Upper lobe of left lung (tissue), 4 donors: Measurements from ENCODE around the gene CFHR4.
"Not testable (repeated sequence)": the region's sequence is repeated elsewhere in the genome, so short reads cannot be mapped to it uniquely, and the experiment has no call there.

Source experiments
- EP300 ChIP-seq, 4 donors: sonication (generic); formaldehyde crosslinking; IDR thresholded peaks; one replicate each; pipeline ENCODE4 v1.5.1; 2017; ENCODE audit warnings: antibody characterized with exemption in 4 of 4, control low read depth in 2 of 4
- TF ChIP-seq, protein P1 (sequence below), 6 experiments: fragments of 450-650 bp in 4 of 6; fragments of 200-600 bp in 2 of 6; sonication (generic) in 2 of 6; IDR thresholded peaks; one replicate each; pipeline ENCODE4 v1.5.1; 2016 to 2019; ENCODE audit warnings: antibody characterized with exemption in 6 of 6

DNA sequence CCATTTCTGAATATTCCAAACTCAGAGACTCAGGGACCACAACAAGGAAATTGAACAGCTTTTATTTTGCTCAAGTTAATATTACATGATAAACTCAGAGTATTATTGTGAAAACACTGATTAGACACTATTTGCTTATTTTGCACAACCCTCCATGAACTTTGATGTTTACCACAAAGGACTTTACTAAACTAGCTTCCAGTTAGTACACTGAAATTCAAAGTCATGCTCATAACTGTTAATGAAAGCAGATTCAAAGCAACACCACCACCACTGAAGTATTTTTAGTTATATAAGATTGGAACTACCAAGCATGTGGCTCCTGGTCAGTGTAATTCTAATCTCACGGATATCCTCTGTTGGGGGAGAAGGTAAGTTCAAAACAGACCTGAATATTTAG lies 55.7 kb downstream of the CFHR4 start, which contains the start of gene CFHR2:
- TF ChIP-seq, protein P1, sequence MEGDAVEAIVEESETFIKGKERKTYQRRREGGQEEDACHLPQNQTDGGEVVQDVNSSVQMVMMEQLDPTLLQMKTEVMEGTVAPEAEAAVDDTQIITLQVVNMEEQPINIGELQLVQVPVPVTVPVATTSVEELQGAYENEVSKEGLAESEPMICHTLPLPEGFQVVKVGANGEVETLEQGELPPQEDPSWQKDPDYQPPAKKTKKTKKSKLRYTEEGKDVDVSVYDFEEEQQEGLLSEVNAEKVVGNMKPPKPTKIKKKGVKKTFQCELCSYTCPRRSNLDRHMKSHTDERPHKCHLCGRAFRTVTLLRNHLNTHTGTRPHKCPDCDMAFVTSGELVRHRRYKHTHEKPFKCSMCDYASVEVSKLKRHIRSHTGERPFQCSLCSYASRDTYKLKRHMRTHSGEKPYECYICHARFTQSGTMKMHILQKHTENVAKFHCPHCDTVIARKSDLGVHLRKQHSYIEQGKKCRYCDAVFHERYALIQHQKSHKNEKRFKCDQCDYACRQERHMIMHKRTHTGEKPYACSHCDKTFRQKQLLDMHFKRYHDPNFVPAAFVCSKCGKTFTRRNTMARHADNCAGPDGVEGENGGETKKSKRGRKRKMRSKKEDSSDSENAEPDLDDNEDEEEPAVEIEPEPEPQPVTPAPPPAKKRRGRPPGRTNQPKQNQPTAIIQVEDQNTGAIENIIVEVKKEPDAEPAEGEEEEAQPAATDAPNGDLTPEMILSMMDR (IDR thresholded peaks at IDR 0.05) = not testable (repeated sequence)
- TF ChIP-seq EP300 (IDR thresholded peaks at IDR 0.05) = not testable (repeated sequence)
